HG02759 (cell line): ENCODE results near the gene CIDEB.

Source experiments
- ATAC-seq: cut with Tn5 transposase; IDR thresholded peaks from one replicate; pipeline ENCODE4 v1.9.1; 2021; ENCODE audit warnings: mild to moderate bottlenecking, moderate library complexity; ENCODE audit not compliant: unreplicated experiment

The CIDEB gene

GRCh38 chr14:24313913-24314312 lies 6.1 kb upstream of the CIDEB start:
- no peak for ATAC-seq

- ATAC-seq = no peak
Observed at GRCh38 chr14:24312736-24313507, 5.1 kb upstream of the CIDEB start.

- ATAC-seq = no peak
Observed at GRCh38 chr14:24311837-24312615, 4.2 kb upstream of the CIDEB start.

DNA sequence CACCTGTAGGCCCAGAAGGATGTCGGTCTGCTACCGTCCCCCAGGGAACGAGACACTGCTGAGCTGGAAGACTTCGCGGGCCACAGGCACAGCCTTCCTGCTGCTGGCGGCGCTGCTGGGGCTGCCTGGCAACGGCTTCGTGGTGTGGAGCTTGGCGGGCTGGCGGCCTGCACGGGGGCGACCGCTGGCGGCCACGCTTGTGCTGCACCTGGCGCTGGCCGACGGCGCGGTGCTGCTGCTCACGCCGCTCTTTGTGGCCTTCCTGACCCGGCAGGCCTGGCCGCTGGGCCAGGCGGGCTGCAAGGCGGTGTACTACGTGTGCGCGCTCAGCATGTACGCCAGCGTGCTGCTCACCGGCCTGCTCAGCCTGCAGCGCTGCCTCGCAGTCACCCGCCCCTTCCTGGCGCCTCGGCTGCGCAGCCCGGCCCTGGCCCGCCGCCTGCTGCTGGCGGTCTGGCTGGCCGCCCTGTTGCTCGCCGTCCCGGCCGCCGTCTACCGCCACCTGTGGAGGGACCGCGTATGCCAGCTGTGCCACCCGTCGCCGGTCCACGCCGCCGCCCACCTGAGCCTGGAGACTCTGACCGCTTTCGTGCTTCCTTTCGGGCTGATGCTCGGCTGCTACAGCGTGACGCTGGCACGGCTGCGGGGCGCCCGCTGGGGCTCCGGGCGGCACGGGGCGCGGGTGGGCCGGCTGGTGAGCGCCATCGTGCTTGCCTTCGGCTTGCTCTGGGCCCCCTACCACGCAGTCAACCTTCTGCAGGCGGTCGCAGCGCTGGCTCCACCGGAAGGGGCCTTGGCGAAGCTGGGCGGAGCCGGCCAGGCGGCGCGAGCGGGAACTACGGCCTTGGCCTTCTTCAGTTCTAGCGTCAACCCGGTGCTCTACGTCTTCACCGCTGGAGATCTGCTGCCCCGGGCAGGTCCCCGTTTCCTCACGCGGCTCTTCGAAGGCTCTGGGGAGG lies 3.1 kb upstream of the CIDEB start, which contains the start of gene LTB4R:
Gene LTB4R (plus strand): TSS at position 857 of the 959 bp plus-strand sequence. CDS start 4,150 bp downstream, outside the sequence.
- ATAC-seq = peak; percentile 69

DNA sequence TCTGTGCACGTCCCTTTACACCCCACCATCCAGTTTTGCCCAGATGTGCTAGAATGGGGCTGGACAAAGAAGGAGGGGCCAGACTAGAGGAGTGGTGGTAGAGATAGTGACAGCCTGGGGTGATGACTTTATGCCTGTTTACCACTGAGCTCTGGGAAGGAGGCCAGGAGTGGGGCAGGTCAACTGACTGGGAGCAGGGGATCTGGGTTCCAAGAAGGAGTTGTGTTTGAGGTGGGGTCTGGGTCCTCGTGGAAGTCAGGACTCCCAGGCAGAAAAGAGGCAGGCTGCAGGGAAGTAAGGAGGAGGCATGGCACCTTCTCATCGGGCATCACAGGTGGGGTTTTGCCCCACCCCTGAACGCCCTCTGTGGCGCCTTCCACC lies 2.5 kb upstream of the CIDEB start:
- ATAC-seq = no peak

- no peak for ATAC-seq
Observed at GRCh38 chr14:24309538-24310264, 1.9 kb upstream of the CIDEB start, which contains the start of gene LTB4R2. Gene LTB4R2 (plus strand): TSS chr14:24310140. CDS start chr14:24310665, 525 bp downstream.

DNA sequence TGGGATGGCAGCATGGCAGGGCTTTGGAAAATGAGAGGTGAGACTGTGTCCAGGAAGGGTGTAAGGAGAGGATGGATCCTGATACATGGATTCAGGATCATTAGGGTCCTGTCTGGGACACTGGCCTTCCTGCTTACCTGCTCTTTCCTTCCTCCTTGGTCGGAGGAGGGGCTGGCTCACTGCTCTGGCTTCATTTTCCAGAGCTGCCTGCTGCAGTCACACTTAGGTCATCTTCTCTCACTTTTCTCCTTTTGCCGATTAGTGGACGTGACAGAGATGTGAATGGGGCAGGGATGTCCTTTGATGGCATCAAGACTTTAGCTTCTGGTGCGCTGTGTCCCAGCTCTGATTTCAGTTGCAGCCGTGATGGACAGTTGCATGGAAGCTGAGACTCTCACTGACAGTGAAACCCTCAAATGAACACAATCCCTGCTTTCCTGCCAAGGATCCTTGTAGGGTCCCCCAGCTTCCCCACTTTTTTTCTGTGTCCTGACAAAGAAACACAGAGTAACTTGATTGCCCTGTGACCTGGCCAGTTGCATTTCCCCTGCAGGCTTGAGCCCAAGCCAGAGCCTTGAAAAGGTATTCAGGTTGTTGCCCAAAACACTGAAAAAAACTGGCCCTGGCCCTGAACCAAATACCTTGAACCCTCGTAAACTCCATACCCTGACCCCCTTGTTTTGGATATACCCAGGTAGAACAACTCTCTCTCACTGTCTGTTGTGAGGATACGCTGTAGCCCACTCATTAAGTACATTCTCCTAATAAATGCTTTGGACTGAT lies 756 bp upstream of the CIDEB start:
- no peak for ATAC-seq

- ATAC-seq = no peak
Observed at GRCh38 chr14:24307156-24307574, 612 bp downstream of the CIDEB start.

- ATAC-seq = no peak
Observed at GRCh38 chr14:24304019-24304387, 3.8 kb downstream of the CIDEB start.

GRCh38 chr14:24300326-24300980 lies 7.3 kb downstream of the CIDEB start:
- no peak for ATAC-seq

DNA sequence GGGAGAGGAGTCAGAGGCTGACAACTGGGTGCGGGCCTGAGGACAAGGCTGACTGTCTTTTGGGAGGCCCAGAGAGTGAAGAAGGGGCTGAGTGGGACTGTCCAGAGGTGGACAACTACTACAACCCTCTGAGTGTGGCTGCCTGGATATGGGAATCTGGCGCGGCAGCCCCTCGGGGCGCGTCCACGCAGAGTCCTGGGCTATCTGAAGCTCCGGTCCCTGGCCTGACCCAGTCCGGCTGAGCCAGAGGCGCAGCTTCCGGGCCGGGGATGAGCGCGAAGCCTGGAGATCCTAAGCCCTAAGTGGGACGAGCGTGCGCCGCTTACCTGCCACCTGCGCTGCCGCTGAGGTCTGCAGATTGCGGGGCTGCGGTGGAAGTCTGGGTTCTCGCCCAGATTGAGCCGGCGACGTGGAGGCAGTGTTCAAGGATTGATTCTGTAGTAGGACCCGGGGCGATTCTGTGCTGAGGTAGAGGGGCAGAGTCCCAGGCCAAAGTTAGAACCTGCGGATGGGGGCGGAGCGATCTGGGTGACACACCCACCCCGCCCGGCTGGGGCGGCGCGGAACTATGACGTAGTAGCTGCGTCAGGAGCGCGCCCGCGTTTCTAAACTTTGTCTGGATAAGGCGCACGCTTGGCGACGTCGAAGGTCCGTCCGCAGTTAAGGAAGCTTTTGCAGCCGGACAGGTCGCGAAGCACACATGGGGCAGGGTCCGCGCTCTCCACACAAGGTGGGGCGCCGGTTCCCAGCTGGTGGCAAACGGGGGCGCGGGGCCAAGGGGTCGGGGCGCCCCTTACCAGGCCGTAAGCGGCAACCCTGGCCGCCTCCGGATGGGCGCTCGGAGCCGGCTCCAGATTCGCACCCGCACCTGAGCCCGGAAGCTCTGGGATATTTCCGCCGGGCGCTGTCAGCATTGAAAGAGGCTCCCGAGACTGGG lies 8.3 kb downstream of the CIDEB start, which contains the start of the genes DHRS1 and NOP9:
Gene DHRS1 (minus strand): TSS at position 526 of the 937 bp plus-strand sequence. CDS start 674 bp downstream, outside the sequence.
Gene NOP9 (plus strand): TSS at position 596 of the 937 bp plus-strand sequence. CDS start 105 bp downstream, at position 701.
- peak; percentile 75 for ATAC-seq

DNA sequence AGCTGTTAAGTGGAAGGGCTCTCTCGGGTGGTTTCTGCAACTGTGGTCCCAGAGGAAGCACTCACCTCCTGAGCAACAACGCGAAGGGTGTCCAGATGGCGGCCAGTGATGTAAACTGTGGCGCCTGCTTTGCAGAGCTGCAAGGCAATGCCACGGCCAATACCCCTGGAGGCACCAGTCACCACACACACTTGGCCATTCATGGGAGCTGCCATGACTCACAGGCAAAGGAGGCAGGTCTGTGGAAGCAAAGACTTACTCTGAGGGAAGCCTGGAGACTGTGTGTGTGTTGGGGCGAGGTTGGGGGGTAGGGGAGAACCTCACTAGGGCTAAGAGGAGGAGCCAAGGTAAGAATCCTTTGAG lies 8.9 kb downstream of the CIDEB start:
- no peak for ATAC-seq

GRCh38 chr14:24297190-24297964 lies 10.4 kb downstream of the CIDEB start:
- ATAC-seq = peak; percentile 19

- peak; percentile 57 for ATAC-seq
Observed at GRCh38 chr14:24296341-24297157, 11.2 kb downstream of the CIDEB start.

DNA sequence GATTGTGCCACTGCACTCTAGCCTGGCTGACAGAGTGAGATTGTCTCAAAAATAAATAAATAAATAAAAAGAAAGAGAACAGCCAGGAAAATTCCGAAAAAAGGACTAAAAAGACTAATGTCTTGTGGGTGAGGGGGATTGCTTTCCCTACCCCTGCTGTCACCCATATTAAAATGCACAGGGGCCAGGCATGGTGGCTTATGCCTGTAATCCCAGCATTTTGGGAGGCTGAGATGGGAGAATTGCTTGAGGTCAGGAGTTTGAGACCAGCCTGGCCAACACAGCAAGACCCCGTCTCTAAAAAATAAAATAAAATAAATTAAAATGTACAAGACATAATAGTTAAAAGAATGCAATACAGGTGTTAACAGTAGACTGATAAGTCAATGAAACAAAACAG lies 14.3 kb downstream of the CIDEB start:
- ATAC-seq = no peak
